HepG2 (cell line): Measurements from ENCODE around the gene OXLD1. TPM values are rescaled to one million over a fixed set of nuclear protein-coding genes. Genes with fewer than 3 reads are reported as not detected.

Experiments
- CREM ChIP-seq, 2 experiments: sonication (generic) in 1 of 2; formaldehyde crosslinking in 1 of 2; IDR thresholded peaks; 2 replicates each; pipeline versions ENCODE4 v1.4.0 to v1.6.1; 2016 to 2020; ENCODE audit warnings: antibody characterized with exemption in 1 of 2, mild to moderate bottlenecking in 1 of 2, missing genetic modification reagents in 1 of 2
- DNMT3B ChIP-seq: conservative IDR thresholded peaks from 2 replicates; pipeline ENCODE4 v1.6.1; 2016; ENCODE audit warnings: missing biosample characterization, control low read depth
- DR1 ChIP-seq: sonication (generic); formaldehyde crosslinking; IDR thresholded peaks from 2 replicates; pipeline ENCODE4 v1.8.0; 2021; ENCODE audit warnings: mild to moderate bottlenecking, missing genetic modification reagents, inconsistent platforms
- HDAC2 ChIP-seq: sonication (generic); formaldehyde crosslinking; IDR thresholded peaks from 2 replicates; pipeline ENCODE4 v1.4.0; 2020; ENCODE audit warnings: missing genetic modification reagents
- HIC2 ChIP-seq: sonication (generic); formaldehyde crosslinking; IDR thresholded peaks from 2 replicates; pipeline ENCODE4 v1.9.0; 2022; ENCODE audit warnings: low read depth, missing genetic modification reagents
- IRF2 ChIP-seq: IDR thresholded peaks from 2 replicates; pipeline ENCODE4 v1.6.1; 2018; ENCODE audit warnings: missing genetic modification reagents, missing compliant biosample characterization
- IRX3 ChIP-seq: sonication (generic); formaldehyde crosslinking; IDR thresholded peaks from 2 replicates; pipeline ENCODE4 v1.8.1; 2023; ENCODE audit warnings: mild to moderate bottlenecking, low read depth, missing genetic modification reagents, borderline replicate concordance
- KAT8 ChIP-seq: IDR thresholded peaks from 2 replicates; pipeline ENCODE4 v1.6.1; 2016; ENCODE audit warnings: missing genetic modification reagents, missing compliant biosample characterization
- KLF13 ChIP-seq: sonication (generic); formaldehyde crosslinking; IDR thresholded peaks from 2 replicates; pipeline ENCODE4 v1.4.0; 2020; ENCODE audit warnings: mild to moderate bottlenecking, missing genetic modification reagents
- MYC ChIP-seq: sonication (generic); formaldehyde crosslinking; IDR thresholded peaks from 2 replicates; pipeline ENCODE4 v1.9.0; 2021; ENCODE audit warnings: missing genetic modification reagents, borderline replicate concordance
- PHF21A ChIP-seq: sonication (generic); formaldehyde crosslinking; IDR thresholded peaks from 2 replicates; pipeline ENCODE4 v1.5.0; 2020; ENCODE audit warnings: mild to moderate bottlenecking, missing genetic modification reagents
- REPIN1 ChIP-seq: sonication (generic); formaldehyde crosslinking; IDR thresholded peaks from 2 replicates; pipeline ENCODE4 v1.8.0; 2022; ENCODE audit warnings: missing genetic modification reagents, low read depth, mild to moderate bottlenecking, borderline replicate concordance
- SAP130 ChIP-seq: IDR thresholded peaks from 2 replicates; pipeline ENCODE4 v1.6.1; 2016; ENCODE audit warnings: low read depth
- SOX13 ChIP-seq, 3 experiments: fragments of 450-650 bp in 1 of 3; sonication (generic) in 1 of 3; formaldehyde crosslinking in 1 of 3; IDR thresholded peaks in 2 of 3; conservative IDR thresholded peaks in 1 of 3; 2 replicates each; pipeline versions ENCODE4 v1.5.0 to v1.6.1; 2016 to 2020; ENCODE audit warnings: antibody characterized with exemption in 1 of 3, mild to moderate bottlenecking in 1 of 3, missing compliant biosample characterization in 1 of 3, missing genetic modification reagents in 1 of 3, moderate library complexity in 1 of 3
- TEAD2 ChIP-seq: sonication (generic); formaldehyde crosslinking; IDR thresholded peaks from 2 replicates; pipeline ENCODE4 v1.9.0; 2021; ENCODE audit warnings: missing genetic modification reagents
- THYN1 ChIP-seq: sonication (generic); formaldehyde crosslinking; IDR thresholded peaks from 2 replicates; pipeline ENCODE4 v1.8.1; 2023; ENCODE audit warnings: low read depth, mild to moderate bottlenecking, moderate library complexity, missing genetic modification reagents, borderline replicate concordance
- TIGD3 ChIP-seq: sonication (generic); formaldehyde crosslinking; IDR thresholded peaks from 2 replicates; pipeline ENCODE4 v1.5.1; 2020; ENCODE audit warnings: mild to moderate bottlenecking, missing genetic modification reagents, borderline replicate concordance
- ZBTB26 ChIP-seq: IDR thresholded peaks from 2 replicates; pipeline ENCODE4 v1.6.1; 2016; ENCODE audit warnings: missing compliant biosample characterization, missing genetic modification reagents, borderline replicate concordance
- ZNF138 ChIP-seq: sonication (generic); formaldehyde crosslinking; IDR thresholded peaks from 2 replicates; pipeline ENCODE4 v1.5.0; 2020; ENCODE audit warnings: mild to moderate bottlenecking, low read depth, missing genetic modification reagents
- ZNF234 ChIP-seq: sonication (generic); formaldehyde crosslinking; conservative IDR thresholded peaks from 2 replicates; pipeline ENCODE4 v1.5.1; 2020; ENCODE audit warnings: mild to moderate bottlenecking, missing genetic modification reagents
- ZNF34 ChIP-seq: sonication (generic); formaldehyde crosslinking; IDR thresholded peaks from 2 replicates; pipeline ENCODE4 v1.4.0; 2020; ENCODE audit warnings: mild to moderate bottlenecking, missing genetic modification reagents, borderline replicate concordance
- ZNF414 ChIP-seq: sonication (generic); formaldehyde crosslinking; IDR thresholded peaks from 2 replicates; pipeline ENCODE4 v1.5.0; 2020; ENCODE audit warnings: missing genetic modification reagents
- ZNF615 ChIP-seq: sonication (generic); formaldehyde crosslinking; IDR thresholded peaks from 2 replicates; pipeline ENCODE4 v1.5.0; 2020; ENCODE audit warnings: mild to moderate bottlenecking, missing genetic modification reagents, borderline replicate concordance
- ZNF816 ChIP-seq: sonication (generic); formaldehyde crosslinking; IDR thresholded peaks from 2 replicates; pipeline ENCODE4 v1.8.0; 2022; ENCODE audit warnings: missing genetic modification reagents, mild to moderate bottlenecking, borderline replicate concordance
- polyA plus RNA-seq, 8 experiments: library from polyadenylated mRNA; depleted of rRNA in 3 of 8; stranded (reverse) in 7 of 8; unstranded in 1 of 8; fragments of >200 nt; fragmentation: Illumina TruSeq in 4 of 8; extraction: Trizol in 4 of 8; gene quantifications; 2 replicates each; pipeline versions ENCODE4 v1.2.1 to v1.2.3, GENCODE V29; 2011 to 2016; ENCODE audit warnings: low read depth in 4 of 8, missing spikeins in 1 of 8, mixed read lengths in 1 of 8; ENCODE audit not compliant: insufficient read depth in 1 of 8
- total RNA-seq, 5 experiments: library from RNA; depleted of rRNA; stranded (reverse); fragments of >200 nt; fragmentation: Illumina TruSeq; extraction: Trizol; gene quantifications; 2 replicates each; pipeline ENCODE4 v1.2.3, GENCODE V29; 2016; ENCODE audit warnings: low read depth in 1 of 5

OXLD1 gene
- total and polyA plus RNA-seq, 2 of the 13 experiments (the other 11 are each of a cell fraction or from before 2014, with no cell fraction given) = 27.1 to 37.5 TPM

- TF ChIP-seq CREM (IDR thresholded peaks at IDR 0.05) (no peak), CREM (CRISPR knock-in tag; IDR thresholded peaks at IDR 0.05) (no peak), HIC2 (CRISPR knock-in tag) (no peak), THYN1 (CRISPR knock-in tag) (no peak), ZNF816 (CRISPR knock-in tag) (no peak), IRX3 (no peak), ZNF234 (CRISPR knock-in tag) (no peak), DR1 (CRISPR knock-in tag) (no peak), ZBTB26 (CRISPR knock-in tag) (no peak), REPIN1 (CRISPR knock-in tag) (no peak), DNMT3B (CRISPR knock-in tag) (no peak), HDAC2 (no peak), SAP130 (peak; percentile 45; the same call in 1 of the 2 replicates), ZNF414 (CRISPR knock-in tag) (no peak), KAT8 (CRISPR knock-in tag) (no peak), MYC (CRISPR knock-in tag) (no peak), SOX13 (IDR thresholded peaks at IDR 0.05) (no peak), SOX13 (CRISPR knock-in tag; conservative IDR thresholded peaks at IDR 0.05 in 1 of 2, IDR thresholded peaks at IDR 0.05 in 1 of 2) (0 out of 4 replicates have a peak, but pooled peaks of 1 of the 2 experiments have one; percentile 26), ZNF34 (CRISPR knock-in tag) (no peak), PHF21A (peak; percentile 41; the same call in 1 of the 2 replicates), ZNF615 (CRISPR knock-in tag) (no peak), TIGD3 (CRISPR knock-in tag) (no peak), TEAD2 (no peak), KLF13 (CRISPR knock-in tag) (no peak), ZNF138 (no peak), IRF2 (CRISPR knock-in tag) (no peak)
- TF ChIP-seq, all 625 proteins: peak for 35
These were observed 7.4 kb downstream of the OXLD1 start (continued) for GRCh38 chr17:81659038-81659437.
